ENCODE measurements around the gene CDCP1.

The CDCP1 gene

GRCh38 chr3:45139372-45140140 is 6.6 kb downstream of the CDCP1 start:
- Histone ChIP-seq H4K20me1 (ENCODE audit: insufficient read depth, low read length) (no peaks in the 10 kb centered on the region), H3K4me2 (ENCODE audit: low read length) (no peak overlapping the region), H2AFZ (ENCODE audit: low read length) (no peak overlapping the region), H3K36me3 (ENCODE audit: insufficient read depth, low read length) (no peaks in the 10 kb centered on the region), H3K4me1 (ENCODE audit: insufficient read depth, low read length, severe bottlenecking) (no peaks in the 10 kb centered on the region), H3F3A (ENCODE audit: insufficient read depth, low read length) (no peaks in the 10 kb centered on the region), H3K27me3 (ENCODE audit: insufficient read depth, low read length) (no peaks in the 10 kb centered on the region), H3K9me2 (ENCODE audit: low read depth, low read length) (no peaks in the 10 kb centered on the region), H3K79me2 (ENCODE audit: insufficient read depth, low read length) (no peaks in the 10 kb centered on the region), H3K9me3 (ENCODE audit: low read length) (no peaks in the 10 kb centered on the region), H3K4me3 (ENCODE audit: low read depth, low read length, poor library complexity, severe bottlenecking) (no peak overlapping the region), H3K9ac (ENCODE audit: low read length) (no peak overlapping the region), H3K27ac (ENCODE audit: low read depth, low read length, poor library complexity, severe bottlenecking) (no peak overlapping the region)
- no peak for TF ChIP-seq EZH2 (IDR thresholded peaks at IDR 0.05; ENCODE audit: borderline replicate concordance, low read length)
- TF ChIP-seq CTCF (IDR thresholded peaks at IDR 0.05; ENCODE audit: low read length) = no peak

GRCh38 chr3:45137656-45138181 is 8.5 kb downstream of the CDCP1 start:
- Histone ChIP-seq H3K4me2 (ENCODE audit: low read length) (no peak overlapping the region), H3K4me1 (ENCODE audit: insufficient read depth, low read length, severe bottlenecking) (no peaks in the 10 kb centered on the region), H3K36me3 (ENCODE audit: insufficient read depth, low read length) (no peaks in the 10 kb centered on the region), H3F3A (ENCODE audit: insufficient read depth, low read length) (no peaks in the 10 kb centered on the region), H3K4me3 (ENCODE audit: low read depth, low read length, poor library complexity, severe bottlenecking) (no peak overlapping the region), H3K79me2 (ENCODE audit: insufficient read depth, low read length) (no peaks in the 10 kb centered on the region), H2AFZ (ENCODE audit: low read length) (no peak overlapping the region), H3K27ac (ENCODE audit: low read depth, low read length, poor library complexity, severe bottlenecking) (no peak overlapping the region), H3K27me3 (ENCODE audit: insufficient read depth, low read length) (no peaks in the 10 kb centered on the region), H4K20me1 (ENCODE audit: insufficient read depth, low read length) (no peaks in the 10 kb centered on the region), H3K9ac (ENCODE audit: low read length) (no peak overlapping the region), H3K9me3 (ENCODE audit: low read length) (no peaks in the 10 kb centered on the region), H3K9me2 (ENCODE audit: low read depth, low read length) (no peaks in the 10 kb centered on the region)
- TF ChIP-seq EZH2 (IDR thresholded peaks at IDR 0.05; ENCODE audit: borderline replicate concordance, low read length) (no peak), CTCF (IDR thresholded peaks at IDR 0.05; ENCODE audit: low read length) (no peak)

GRCh38 chr3:45135959-45136358 is 10.2 kb downstream of the CDCP1 start:
- Histone ChIP-seq H3K27ac (ENCODE audit: low read depth, low read length, poor library complexity, severe bottlenecking) (no peak overlapping the region), H3K4me3 (ENCODE audit: low read depth, low read length, poor library complexity, severe bottlenecking) (no peak overlapping the region), H3K9me3 (ENCODE audit: low read length) (no peaks in the 10 kb centered on the region), H4K20me1 (ENCODE audit: insufficient read depth, low read length) (no peaks in the 10 kb centered on the region), H3K36me3 (ENCODE audit: insufficient read depth, low read length) (no peaks in the 10 kb centered on the region), H3K27me3 (ENCODE audit: insufficient read depth, low read length) (no peaks in the 10 kb centered on the region), H3K4me2 (ENCODE audit: low read length) (no peak overlapping the region), H3K4me1 (ENCODE audit: insufficient read depth, low read length, severe bottlenecking) (no peaks in the 10 kb centered on the region), H3K79me2 (ENCODE audit: insufficient read depth, low read length) (no peaks in the 10 kb centered on the region), H3F3A (ENCODE audit: insufficient read depth, low read length) (no peaks in the 10 kb centered on the region), H3K9ac (ENCODE audit: low read length) (no peak overlapping the region), H2AFZ (ENCODE audit: low read length) (no peak overlapping the region), H3K9me2 (ENCODE audit: low read depth, low read length) (no peaks in the 10 kb centered on the region)
- TF ChIP-seq EZH2 (IDR thresholded peaks at IDR 0.05; ENCODE audit: borderline replicate concordance, low read length) (no peak), CTCF (IDR thresholded peaks at IDR 0.05; ENCODE audit: low read length) (no peak)
